ENCODE results near the gene RASSF3.

The RASSF3 gene

DNA sequence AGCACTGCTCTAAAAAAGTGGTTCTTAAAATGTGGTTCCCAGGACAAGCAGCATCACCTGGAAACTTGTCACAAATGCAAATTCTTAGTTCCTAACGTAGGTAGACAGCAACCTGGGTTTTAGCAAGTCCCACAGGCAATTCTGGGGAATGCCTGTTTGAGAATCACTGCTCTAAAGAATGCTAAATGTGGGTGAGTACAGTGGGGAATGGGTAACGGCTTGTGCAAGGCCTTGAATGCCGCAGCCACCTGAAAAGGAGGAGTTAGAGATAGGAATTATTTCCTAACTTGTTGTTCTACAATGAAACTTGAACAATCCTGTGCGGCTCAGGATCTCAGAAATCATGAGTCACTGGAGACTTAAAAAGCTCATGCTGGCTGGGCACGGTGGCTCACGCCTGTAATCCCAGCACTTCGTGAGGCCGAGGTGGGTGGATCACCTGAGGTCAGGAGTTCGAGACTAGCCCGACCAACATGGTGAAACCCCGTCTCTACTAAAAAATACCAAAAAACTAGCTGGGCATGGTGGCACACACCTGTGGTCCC lies 114.0 kb downstream of the RASSF3 start:
- no peak for DNase-seq (ENCODE audit: low spot score)

DNA sequence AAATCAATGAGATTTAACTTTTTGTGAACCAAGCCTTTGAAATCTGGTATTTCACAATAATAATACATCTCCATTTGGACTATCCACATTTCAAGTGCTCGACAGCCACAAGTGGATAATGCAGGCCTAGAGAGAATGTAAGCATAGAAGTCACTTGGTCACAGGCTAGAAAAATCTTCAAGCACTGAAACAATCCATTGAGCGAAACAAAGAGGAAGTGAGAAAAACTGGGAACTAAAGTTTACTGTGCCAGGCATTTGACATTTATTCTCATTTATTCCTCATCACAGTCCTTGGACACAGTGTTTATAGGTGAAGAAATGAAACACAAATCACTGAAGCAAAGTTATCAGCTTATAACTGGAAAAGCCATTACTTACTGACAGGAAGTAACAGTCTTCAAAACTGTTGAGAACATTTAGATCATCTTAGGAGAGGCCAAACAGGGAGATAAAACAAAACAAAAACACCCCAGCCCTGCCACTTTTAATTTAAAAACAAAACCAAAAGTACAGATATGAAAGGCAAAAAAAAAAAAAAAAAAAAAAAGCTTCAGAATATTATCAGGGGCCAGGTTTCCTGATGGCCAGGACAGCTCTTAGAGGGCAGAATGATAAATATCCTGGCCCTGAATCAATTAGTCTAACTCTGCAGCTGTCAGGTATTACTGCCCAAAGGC lies 119.8 kb downstream of the RASSF3 start:
- no peak for DNase-seq (ENCODE audit: low spot score)

DNA sequence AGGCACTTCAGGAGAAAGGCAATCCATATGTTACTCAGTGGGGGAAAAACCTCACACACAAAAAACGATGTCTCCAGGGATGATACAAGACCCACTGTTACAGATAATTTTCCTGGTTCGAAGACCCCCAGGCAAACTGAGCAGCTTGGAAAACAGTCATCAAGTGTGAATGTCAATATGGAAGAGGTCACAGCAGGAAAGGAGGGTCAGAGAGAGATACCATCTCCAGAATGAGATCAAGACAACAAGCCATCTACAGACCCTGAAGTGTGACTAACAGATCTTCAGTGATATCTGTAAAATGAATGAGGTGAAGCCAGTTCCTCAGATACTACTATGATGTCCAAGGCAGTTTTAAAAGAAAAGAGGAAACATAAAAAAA lies 120.3 kb downstream of the RASSF3 start:
- DNase-seq (ENCODE audit: low spot score), result no peak

DNA sequence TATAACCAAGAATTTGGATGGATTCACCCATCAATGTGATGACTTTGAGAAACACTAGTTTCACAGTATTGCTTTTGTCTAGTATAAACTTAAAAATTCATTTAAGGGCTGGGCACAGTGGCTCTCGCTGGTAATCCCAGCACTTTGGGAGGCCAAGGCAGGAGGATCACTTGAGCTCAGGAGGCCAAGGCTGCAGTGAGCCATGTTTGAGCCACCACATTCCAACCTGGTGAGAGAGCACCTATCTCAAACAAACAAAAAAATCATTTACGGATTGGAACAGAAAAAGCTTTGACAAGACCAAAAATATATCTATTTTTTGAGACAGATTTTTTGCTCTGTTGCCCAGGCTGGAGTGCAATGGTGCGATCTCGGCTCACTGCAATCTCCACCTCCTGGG lies 121.4 kb downstream of the RASSF3 start:
- no peak for DNase-seq (ENCODE audit: low spot score)

DNA sequence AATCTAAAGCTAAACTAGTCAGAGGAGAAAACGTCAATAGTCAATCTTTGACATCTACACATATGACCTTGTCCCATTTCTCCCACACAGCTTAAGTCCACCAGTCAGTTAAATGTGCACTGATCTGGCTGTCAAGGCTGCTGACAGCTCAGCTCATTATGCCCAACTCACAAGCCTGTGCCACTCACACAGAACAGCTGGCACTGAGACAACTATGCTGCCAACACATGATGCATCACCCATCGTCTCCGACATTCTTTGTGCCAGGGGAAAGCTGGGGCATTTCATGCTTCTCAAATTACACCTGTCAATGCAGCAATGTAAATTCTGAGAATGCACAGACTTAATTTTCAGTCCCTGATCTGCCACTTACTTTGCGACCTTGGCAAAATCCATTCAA lies 123.6 kb downstream of the RASSF3 start:
- DNase-seq (ENCODE audit: low spot score), result peak; percentile 36

DNA sequence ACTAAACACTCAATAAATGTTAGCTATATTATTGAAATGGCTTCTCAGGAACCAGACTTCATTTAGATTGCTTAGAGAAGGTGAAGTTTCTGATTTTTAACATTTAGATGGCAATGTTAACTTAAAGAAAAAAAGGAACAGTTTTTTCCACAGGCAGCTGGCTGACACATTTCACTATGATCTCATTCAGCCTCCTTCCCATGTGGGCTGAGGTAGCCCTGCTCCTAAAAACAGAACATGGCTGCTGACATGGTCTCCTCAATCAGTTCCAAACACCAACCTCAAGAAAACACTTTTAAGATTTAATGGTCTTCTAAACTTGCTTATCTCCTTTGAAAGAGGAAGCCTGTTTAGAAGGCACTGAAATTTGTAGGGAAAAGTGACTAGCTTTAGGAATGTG lies 125.1 kb downstream of the RASSF3 start:
- no peak for DNase-seq (ENCODE audit: low spot score)

DNA sequence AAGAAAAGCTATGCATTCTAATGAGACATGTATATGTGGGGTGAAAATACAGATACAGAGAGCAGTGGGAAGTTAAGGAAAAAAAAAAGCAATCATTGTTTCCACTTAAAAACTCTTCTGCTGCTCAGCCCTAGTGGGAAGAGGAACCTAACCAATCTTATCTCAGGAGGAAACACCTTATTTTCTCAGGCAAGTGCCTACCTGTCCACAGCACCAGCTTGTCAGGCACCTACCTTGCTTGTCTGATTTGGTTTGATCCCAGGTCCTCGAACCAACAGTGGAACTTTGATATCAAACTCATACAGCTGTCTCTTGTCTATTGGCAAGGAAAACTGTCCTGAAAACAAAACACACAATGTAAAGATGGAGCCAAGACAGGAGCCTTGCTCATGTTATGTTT lies 126.5 kb downstream of the RASSF3 start:
- no peak for DNase-seq (ENCODE audit: low spot score)

DNA sequence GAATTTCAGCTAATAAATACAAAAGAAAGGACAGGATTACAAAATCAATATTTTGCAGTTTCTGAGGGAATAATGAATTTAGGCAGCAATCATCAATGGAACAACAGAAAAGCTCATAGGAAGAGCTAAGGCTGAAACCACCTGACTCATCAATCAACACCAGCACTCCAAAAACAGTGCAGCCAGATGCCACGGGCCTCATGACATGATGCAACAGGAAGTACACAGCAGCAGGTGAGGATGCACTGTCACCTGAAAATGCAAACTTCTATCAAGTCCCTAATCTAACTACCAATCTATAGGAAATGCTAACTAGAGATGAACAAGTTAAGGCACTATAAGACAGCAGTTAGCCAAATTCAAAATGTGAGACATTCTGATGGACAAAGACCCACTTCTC lies 127.2 kb downstream of the RASSF3 start:
- DNase-seq (ENCODE audit: low spot score), result no peak

DNA sequence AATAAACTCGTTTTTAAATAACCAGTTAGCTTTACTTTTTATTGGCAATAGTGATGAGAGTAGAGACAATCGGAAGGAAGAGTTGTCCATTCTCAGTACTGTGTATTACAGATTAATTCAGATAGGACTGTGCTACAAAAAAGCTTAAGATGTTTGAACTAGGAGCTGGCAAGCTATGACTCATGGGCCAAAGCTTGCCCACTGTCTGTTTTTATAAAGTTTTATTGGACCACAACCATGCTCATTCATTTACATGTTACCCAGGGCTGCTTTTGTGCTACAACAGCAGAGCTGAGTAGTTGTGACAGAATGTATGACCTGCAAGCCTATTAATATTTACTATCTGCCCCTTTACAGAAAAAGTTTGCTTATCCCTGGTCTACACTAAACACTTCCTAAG lies 129.5 kb downstream of the RASSF3 start:
- peak; percentile 16 for DNase-seq (ENCODE audit: low spot score)

DNA sequence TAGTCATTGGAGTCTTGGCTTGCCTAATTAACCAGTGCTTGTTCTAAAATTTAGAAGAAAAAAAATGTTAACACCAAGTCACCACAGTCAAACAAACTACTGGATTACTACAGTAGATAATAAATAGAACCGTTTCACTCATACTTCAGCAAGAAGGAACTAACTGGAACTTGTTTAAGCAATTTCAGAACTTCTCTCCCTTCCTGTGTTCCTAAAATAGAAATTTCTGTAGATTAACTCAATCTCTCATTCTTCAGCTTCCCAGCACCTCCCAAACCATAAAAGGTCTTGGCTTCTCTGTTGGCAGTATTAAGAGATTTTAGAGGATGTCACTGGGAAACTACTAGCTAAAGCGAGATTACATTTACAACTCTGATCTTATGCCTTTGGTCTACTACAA lies 130.4 kb downstream of the RASSF3 start:
- DNase-seq (ENCODE audit: low spot score), result no peak

DNA sequence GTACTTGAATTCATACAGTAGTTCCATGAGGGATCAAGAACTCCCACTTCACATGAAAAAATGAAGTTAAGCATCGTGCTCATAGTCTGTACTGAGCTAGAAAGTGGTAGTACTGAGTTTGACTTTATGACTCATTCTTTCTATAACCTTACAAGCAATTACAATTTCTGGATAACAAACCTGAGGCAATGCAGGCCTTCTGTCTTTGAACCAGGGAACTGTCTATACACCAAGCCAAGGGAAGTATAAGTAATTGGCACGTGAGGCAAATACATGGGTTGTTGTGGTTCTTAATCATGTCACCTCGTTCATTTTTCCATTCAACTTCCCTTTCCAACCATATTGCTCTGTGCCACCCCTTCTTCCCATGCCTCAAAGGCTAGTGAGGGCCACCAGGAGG lies 132.1 kb downstream of the RASSF3 start:
- DNase-seq (ENCODE audit: low spot score), result no peak

DNA sequence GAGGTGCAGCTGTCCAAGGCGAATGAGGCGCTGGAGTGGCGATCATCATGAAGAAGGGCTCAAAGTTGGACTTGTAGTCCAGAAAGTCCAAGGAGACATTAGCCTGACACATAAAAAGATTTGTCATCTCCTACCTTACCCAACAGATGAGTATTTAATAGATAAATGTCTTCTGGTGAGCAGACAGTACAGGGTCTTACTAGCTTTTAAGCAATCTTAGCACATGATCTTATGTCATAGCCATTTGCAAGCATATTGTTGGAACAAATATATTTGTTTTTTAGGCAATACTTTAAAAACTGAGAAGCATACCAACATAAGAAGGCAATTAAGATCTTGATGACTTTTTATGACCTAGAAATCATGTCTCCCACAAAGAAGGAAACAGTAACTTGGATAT lies 132.9 kb downstream of the RASSF3 start:
- DNase-seq (ENCODE audit: low spot score), result no peak

DNA sequence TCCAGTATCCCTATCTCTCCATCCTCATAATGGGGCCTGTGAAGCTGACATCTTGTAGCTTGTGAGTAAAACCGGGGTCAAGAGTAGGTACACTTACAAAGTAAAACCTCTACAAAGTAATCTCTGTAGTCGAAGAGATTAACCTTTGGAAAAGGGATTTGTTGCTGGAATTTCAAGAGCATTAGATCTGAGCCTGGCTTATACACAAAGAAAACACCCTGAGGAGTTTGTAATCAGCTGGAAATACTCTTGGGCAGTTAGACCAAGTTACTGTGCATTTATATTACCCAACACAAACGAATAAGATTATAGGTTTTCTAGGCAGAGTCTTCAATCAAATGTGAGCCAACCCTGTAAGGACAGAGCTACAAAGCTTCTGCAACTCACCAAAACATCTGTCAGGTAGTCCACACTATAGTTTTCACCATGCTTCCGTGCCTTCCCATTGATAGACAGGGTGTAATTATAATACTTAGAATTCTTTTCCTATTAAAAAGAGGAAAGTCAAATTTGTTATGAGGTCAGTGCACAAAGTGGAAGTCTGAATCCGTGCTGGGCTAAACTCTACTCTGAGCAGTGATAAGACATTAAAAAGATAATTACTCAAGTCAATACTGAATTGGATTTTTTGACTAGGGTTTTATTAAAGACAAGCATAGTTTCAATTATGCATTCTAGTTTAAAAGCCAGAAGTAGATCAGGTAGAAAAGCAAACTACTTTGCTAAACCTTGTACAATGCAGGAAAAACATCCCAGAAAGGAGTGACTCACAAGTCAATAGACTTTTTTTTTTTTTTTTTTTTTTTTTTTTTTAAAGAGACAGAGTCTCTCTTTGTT lies 134.3 kb downstream of the RASSF3 start:
- peak; percentile 16 for DNase-seq (ENCODE audit: low spot score)

DNA sequence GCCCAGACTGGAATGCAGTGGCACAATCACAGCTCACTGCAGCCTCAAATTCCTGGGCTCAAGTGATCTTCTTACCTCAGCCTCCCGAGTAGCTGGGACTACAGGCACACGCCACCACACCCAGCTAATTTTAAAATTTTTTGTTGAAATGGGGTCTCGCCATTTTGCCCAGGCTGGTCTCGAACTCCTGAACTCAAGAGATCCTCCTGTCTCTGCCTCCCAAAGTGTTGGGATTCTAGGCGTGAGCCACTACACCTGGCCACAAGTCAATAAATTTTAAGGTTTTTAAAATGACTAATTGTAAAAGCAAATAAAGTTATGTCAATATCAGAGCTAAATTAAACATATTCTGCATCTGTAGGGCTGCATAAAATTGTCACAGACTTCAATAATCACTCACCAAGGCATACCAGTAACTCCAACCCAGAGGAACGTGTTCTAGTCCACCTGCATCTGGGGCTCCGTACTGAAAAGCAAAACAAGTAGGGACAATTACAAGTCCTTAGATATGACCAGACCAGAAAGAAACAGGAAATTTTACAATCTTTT lies 135.0 kb downstream of the RASSF3 start:
- DNase-seq (ENCODE audit: low spot score), result no peak

DNA sequence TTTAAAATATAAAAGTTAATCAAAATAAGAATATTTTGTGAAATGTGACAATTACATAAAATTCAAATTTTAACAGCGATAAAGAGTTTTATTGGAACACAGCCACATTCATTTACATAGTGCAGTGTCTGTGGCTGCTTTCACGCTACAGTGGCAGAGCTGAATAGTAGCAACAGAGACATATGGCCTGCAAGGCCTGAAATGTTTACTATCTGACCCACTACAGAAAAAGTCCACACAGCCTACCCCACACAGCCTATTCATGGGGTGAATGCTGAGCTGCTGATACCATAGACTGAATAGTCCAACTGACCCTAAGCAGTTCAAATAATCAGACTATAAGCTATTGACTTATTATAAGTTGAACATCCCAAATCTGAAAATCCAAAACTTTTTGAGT lies 135.7 kb downstream of the RASSF3 start:
- DNase-seq (ENCODE audit: low spot score), result no peak

DNA sequence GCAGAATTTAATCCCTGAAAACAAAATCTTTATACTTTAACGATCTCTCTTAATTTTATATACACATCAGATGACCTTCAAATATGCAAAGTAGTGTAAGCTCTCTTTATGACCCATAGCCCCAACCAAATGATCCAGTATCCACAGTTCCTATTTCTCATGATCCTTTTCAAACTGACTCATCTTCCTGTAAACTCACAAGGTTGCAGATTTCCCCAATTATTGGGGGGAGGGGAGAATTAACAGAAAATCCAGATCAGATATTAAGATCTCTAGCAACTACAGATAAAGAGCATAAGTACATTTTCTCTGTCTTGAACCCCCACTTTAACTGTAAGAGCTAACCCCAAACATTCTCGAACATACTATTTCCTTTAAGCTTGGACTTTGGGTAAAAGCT lies 136.4 kb downstream of the RASSF3 start:
- DNase-seq (ENCODE audit: low spot score), result no peak
